ENCODE data around the gene RPP38.

RPP38 gene

DNA sequence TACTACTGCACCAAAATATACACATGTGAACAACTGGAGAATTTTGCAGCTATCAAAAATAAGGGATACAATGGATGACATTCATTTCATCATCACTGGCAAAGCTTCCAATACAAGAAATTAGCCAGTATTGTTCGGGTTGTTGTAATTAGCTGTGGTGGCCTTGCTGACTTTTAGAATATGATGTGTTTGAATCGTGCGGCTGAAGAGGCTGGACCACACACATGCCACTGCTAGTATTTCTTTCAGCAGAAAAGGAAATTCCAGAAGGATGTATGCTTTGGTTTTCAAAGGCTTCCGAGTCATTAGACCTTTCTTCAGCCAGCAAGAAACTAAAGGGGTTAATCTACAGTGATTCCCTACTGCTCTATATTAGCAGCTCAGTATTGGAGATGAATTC lies 16.6 kb downstream of the RPP38 start:
- no peak for DNase-seq

- DNase-seq = no peak
Measured at GRCh38 chr10:15116225-15116624, 19.1 kb downstream of the RPP38 start.

GRCh38 chr10:15118615-15119014 lies 21.5 kb downstream of the RPP38 start:
- no peak for DNase-seq

DNA sequence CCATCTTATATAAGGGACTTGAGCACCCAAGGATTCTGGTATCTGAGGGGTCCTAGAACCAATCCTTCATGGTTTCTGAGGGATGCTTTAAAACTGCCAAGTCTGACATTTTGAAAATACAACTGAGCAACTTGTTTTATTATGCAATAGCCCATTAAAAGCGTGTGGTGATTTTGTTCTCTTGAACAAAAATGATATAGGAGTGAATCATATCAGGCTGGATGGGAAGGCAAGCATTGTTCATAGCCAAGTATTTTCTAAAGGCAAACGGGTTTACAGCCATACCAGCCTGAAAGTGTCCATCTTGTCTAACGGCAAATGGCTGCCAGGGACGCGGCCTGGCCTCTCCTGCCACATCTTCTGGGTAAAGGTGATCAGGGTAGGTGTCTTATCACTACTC lies 23.4 kb downstream of the RPP38 start:
- no peak for DNase-seq

- no peak for DNase-seq
Measured at GRCh38 chr10:15121707-15122106, 24.6 kb downstream of the RPP38 start.

- DNase-seq = no peak
Measured at GRCh38 chr10:15122477-15123030, 25.4 kb downstream of the RPP38 start.

GRCh38 chr10:15123749-15124184 lies 26.6 kb downstream of the RPP38 start:
- no peak for DNase-seq

DNA sequence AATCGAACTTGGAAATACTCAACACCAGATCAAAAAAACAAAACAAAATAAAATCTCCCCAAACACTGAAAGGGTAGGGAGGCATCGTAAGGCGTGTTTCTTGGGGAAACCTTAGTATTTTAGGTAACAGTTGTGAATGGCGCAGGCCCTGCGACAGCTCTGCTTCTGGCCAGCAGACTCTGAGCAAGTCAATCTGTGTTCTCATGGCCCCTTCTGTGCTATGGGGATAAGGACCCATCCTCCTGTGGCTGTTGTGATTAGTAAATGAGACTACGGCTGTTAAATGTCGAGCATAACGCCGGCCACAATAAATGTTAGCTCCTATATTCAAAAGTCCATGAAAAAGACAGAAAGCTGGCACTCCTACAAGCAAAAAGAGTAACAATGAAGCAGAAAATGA lies 27.0 kb downstream of the RPP38 start:
- DNase-seq = no peak

GRCh38 chr10:15124908-15125307 lies 27.8 kb downstream of the RPP38 start:
- DNase-seq = no peak

DNA sequence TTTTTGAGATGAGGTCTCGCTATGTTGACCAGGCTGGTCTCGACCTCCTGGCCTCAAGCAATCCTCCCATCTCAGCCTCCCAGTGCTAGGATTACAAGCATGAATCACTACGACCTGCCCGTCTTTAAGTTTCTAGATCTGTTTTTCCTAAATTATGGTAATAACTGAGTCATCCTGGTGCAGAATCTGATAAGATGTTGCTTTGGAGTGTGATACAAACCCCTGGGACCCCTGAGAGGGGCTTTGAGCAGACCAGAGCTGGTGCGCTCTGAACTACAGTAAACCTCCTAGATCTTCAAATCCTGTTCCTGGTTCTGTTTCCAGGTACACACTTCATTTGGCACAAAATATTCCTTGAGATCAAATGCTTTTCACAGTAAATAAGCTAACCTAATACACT lies 34.2 kb downstream of the RPP38 start:
- DNase-seq = no peak

DNA sequence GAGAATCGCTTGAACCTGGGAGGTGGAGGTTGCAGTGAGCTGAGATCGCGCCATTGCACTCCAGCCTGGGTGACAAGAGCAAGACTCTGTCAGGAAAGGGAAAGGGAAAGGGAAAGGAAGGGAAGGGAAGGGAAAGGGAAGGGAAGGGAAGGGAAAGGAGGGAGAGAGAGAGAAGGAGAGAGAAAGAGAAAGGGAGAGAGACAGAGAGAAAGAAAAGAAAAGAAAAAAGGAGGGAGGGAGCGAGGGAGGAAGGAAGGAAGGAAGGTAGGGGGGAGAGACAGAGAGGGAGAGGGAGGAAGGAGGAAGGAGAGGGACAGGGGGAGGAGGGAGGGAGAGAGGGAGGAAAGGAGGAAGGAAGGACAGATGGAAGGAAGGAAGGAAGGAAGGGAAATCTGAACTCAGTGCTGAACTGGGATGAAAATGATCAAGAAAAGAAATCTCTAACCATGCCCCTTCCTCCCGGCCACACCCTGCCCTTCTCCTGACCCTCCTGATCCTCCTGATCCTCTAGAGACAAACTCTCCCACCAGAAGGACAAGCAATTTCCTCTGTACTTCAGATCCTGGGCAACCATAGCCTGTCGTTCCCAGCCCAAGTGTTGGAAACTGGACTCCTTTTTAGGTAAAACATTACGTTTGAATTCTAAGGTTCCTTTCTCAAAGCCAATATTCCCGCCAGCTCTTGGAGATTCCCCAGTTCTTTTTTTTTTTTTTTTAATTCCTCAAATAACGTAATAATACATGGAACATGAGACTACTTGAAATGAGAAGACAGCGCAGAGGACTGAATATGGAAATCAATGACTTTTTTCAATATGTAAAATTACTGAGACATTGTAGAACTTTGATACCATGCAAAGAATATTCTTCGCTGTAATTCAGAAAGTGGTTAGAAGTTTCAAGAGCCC lies 39.2 kb downstream of the RPP38 start:
- DNase-seq = no peak

DNA sequence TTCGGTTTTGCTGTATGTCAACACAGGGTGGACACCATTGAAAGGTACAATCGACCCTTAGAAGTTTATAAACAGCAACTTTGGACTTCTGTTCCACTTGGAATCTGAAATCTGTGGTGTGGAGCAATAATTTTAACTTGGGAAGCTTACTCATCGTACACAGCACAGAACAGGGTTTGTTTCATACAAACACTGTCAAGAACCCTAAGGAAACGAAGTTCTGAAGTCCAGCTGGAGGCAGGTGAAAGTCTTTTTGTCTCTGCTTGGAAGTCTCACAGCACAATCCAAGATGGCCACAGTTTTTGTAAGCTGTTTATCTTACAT lies 39.8 kb downstream of the RPP38 start:
- DNase-seq = no peak

DNA sequence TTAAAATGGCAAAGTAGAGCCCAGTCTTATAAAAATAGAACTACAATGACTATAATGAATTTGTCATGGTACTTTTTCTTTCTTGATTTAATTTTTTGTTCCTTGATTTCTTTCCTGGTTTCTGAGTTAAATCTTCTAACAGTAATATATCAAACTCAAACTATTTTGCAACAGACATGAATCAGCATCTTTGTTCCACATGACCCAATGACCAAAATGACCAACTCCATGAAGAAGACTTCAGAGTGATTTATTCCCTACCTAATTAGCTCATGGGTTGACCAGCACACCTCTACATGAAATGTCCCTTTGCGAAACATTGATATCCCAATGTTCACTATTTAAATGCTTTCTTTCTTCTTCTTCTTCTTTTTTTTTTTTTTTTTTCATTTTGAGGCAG lies 40.5 kb downstream of the RPP38 start:
- DNase-seq = no peak

DNA sequence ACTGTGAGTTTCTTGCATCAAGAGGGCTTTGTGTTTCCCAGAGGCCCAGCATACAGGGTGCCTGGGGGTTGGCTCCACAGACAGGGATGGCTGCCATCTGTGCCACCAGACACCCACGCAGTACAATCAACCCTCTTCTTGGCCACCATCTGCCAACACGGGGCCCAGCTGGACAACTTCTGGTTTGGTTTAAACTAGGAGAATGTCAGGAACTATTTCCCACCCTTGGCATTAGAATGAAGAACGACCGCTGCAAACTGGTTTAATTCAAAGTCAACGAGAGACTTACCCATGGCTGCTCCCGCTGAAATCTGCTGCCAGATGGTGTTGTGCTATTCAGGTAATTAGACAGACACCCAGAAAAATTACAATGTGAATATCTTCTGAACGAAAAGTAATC lies 43.5 kb downstream of the RPP38 start:
- DNase-seq = no peak

- no peak for DNase-seq
Measured at GRCh38 chr10:15141136-15142054, 44.2 kb downstream of the RPP38 start.

DNA sequence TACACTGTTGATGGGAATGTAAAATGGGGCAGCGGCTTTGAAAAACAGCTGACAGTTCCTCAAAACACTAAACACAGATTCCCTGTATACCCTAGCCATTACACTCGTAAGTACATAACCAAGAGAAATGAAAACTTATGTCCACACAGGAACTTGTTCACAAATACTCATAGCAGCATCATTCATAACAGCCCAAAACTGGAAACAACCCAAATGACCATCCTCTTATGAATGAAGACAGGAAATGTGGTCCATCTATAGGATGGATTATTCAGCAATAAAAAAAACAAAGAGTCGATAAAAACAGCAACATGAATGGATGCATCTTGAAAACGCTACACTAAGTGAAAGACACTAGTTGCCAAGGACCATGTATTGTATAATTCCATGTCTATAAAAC lies 47.6 kb downstream of the RPP38 start:
- no peak for DNase-seq

GRCh38 chr10:15146366-15146765 lies 49.2 kb downstream of the RPP38 start:
- DNase-seq = no peak

DNA sequence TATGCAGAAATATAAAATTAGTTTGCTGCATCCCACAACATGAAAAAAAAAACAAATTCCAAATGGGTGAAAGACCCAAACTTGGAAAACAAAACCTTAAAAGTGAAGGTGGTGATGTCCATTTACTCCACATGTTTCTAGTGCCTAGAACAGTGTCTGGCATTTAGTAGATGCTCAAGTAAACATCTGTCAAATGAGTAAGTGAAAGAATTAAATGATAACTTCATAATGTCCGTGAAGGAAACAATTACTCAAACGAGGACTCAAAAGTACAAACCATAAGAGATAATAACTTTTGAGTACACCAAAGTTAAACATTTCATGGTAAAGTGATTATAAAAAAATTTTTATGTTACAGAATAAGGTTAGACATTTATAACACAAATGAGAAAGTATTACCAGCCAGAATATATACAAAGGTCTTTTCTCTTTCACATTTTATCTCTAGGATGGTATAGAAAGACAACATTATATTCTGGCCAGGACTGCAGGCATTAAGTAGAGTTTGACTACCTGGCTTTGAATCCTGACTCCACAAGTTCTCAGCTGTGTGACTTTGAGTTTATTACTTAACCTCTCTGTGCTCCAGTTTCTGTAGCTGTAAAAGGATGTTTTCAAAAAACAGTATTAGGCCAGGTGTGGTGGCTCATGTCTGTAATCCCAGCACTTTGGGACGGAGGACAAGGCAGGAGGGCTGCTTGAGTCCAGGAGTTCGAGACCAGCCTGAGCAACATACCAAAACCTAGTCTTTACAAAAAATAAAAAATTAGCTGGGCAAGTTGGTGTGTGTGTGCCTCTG lies 50.6 kb downstream of the RPP38 start:
- DNase-seq = no peak

GRCh38 chr10:15149042-15149771 lies 52.1 kb downstream of the RPP38 start:
- no peak for DNase-seq

- no peak for DNase-seq
Measured at GRCh38 chr10:15150563-15150962, 53.4 kb downstream of the RPP38 start.

- no peak for DNase-seq
Measured at GRCh38 chr10:15152556-15152955, 55.4 kb downstream of the RPP38 start.

Measured in left hindlimb (tissue), 1 donor.